K562 (cell line): ENCODE measurements around the gene PROK1.

Experiments
- CHD1 ChIP-seq: fragments of 200-600 bp; sonication (generic); IDR thresholded peaks from one replicate; pipeline ENCODE4 v1.6.1; 2012; ENCODE audit warnings: mild to moderate bottlenecking, moderate library complexity, low read length, inconsistent platforms
- SNIP1 ChIP-seq: fragments of 450-650 bp; IDR thresholded peaks from 2 replicates; pipeline ENCODE4 v1.7.1; 2017; ENCODE audit warnings: low read depth, mild to moderate bottlenecking
- TF ChIP-seq, protein P1 (sequence below), 2 experiments: fragments of 450-650 bp; formaldehyde crosslinking in 1 of 2; IDR thresholded peaks; 2 replicates each; pipeline versions ENCODE4 v1.4.0 to v1.6.1; 2014 to 2020; ENCODE audit warnings: mild to moderate bottlenecking in 2 of 2, borderline replicate concordance in 1 of 2, low read depth in 1 of 2

GRCh38 chr1:110487726-110488125 lies 36.8 kb downstream of the PROK1 start:
- TF ChIP-seq SNIP1 (no peak), CHD1 (no peak)
- TF ChIP-seq, protein P1, sequence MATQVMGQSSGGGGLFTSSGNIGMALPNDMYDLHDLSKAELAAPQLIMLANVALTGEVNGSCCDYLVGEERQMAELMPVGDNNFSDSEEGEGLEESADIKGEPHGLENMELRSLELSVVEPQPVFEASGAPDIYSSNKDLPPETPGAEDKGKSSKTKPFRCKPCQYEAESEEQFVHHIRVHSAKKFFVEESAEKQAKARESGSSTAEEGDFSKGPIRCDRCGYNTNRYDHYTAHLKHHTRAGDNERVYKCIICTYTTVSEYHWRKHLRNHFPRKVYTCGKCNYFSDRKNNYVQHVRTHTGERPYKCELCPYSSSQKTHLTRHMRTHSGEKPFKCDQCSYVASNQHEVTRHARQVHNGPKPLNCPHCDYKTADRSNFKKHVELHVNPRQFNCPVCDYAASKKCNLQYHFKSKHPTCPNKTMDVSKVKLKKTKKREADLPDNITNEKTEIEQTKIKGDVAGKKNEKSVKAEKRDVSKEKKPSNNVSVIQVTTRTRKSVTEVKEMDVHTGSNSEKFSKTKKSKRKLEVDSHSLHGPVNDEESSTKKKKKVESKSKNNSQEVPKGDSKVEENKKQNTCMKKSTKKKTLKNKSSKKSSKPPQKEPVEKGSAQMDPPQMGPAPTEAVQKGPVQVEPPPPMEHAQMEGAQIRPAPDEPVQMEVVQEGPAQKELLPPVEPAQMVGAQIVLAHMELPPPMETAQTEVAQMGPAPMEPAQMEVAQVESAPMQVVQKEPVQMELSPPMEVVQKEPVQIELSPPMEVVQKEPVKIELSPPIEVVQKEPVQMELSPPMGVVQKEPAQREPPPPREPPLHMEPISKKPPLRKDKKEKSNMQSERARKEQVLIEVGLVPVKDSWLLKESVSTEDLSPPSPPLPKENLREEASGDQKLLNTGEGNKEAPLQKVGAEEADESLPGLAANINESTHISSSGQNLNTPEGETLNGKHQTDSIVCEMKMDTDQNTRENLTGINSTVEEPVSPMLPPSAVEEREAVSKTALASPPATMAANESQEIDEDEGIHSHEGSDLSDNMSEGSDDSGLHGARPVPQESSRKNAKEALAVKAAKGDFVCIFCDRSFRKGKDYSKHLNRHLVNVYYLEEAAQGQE (IDR thresholded peaks at IDR 0.05; ENCODE audit: borderline replicate concordance) = no peak
- TF ChIP-seq, protein P1 (CRISPR knock-in tag; IDR thresholded peaks at IDR 0.05; ENCODE audit: low read depth) = no peak
